ENCODE measurements around the gene THSD7B.

- TF ChIP-seq CTCF (IDR thresholded peaks at IDR 0.05) (no peak), EP300 (IDR thresholded peaks at IDR 0.05) (no peak), POLR2AphosphoS5 (IDR thresholded peaks at IDR 0.05) (no peak), POLR2A (IDR thresholded peaks at IDR 0.05) (no peak)
These were observed 215.0 kb downstream of the THSD7B start for GRCh38 chr2:136980303-136980702.

Data from upper lobe of left lung (tissue), 4 donors.